Stimulated activated naive B cell treated with anti-CD40 and anti-IgM and Interleukin-4, amounts not matched to agents 10 μg/mL and 1 μg/mL and 100 μg/mL, for 72 hours (primary cell): ENCODE data around the gene SEC14L3.
"Not testable (repeated sequence)": the region's sequence is repeated elsewhere in the genome, so short reads cannot be mapped to it uniquely, and the experiment has no call there.

ENCODE experiments used
- ATAC-seq, 2 donors: fragments of 150-1000 bp; cut with Tn5 transposase; replicated peaks; 2 replicates each; pipeline ENCODE4 v1.10.0; 2021; ENCODE audit warnings: moderate library complexity in 1 of 2
- DNase-seq: peaks from one replicate; pipeline ENCODE4 v3.0.0; 2021
- H3K27ac Mint-ChIP-seq: one replicate; pipeline ENCODE4 v1.8.0; 2022; ENCODE audit warnings: mild to moderate bottlenecking, mixed read lengths
- H3K27me3 Mint-ChIP-seq, 2 donors: one replicate each; pipeline ENCODE4 v1.8.0; 2022; ENCODE audit warnings: mixed read lengths in 2 of 2
- H3K36me3 Mint-ChIP-seq, 2 donors: one replicate each; pipeline ENCODE4 v1.8.0; 2022; ENCODE audit warnings: mixed read lengths in 2 of 2, mild to moderate bottlenecking in 1 of 2
- H3K4me1 Mint-ChIP-seq, 2 donors: one replicate each; pipeline ENCODE4 v1.8.0; 2022; ENCODE audit warnings: mixed read lengths in 2 of 2, mild to moderate bottlenecking in 1 of 2
- H3K4me3 Mint-ChIP-seq, 2 donors: one replicate each; pipeline ENCODE4 v1.8.0; 2022; ENCODE audit warnings: mild to moderate bottlenecking in 2 of 2, mixed read lengths in 2 of 2, moderate library complexity in 1 of 2
- H3K9me3 Mint-ChIP-seq, 2 donors: one replicate each; pipeline ENCODE4 v1.8.0; 2022; ENCODE audit warnings: mixed read lengths in 2 of 2, mild to moderate bottlenecking in 1 of 2

SEC14L3 gene

DNA sequence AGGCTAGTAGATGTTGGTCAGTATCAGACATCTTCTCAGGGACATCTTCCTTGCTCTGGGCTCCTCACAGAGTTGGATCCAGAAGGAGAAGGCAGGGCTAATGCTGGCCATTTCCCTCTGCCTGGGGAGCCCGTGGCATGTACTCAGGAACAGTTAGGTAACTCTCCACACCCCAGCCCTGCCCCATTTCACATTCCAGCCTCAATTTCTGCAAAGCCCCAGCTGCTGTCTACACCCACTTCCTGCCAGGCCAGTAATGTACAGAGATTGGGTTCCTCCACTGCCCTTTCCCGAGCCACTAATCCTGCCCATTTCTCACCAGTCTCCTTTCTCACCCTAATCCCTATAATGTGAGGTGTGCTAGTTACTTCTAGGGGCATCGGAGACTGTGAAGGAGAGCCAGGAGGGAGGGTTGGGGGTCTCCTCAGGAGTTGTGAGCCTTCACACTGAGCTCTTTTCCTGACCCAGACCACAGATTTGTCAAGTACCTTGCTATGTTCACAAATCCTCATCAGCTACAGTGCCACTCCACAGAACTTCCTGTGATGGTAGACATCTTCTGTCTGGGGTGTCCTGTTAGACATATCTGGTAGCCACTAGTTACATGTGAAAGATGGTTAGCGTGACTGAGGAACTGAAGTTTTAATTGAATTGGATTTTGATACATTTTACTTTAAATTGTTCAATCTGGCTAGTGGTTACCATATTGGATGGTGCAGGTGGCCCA, 1.3 kb upstream of the SEC14L3 start:
- no peaks in the 10 kb centered on the region for H3K9me3 Mint-ChIP-seq
- no peak overlapping the region for H3K4me3 Mint-ChIP-seq
- no peaks in the 10 kb centered on the region for H3K4me1 Mint-ChIP-seq
- ATAC-seq: no peak
- H3K27ac Mint-ChIP-seq: no peak overlapping the region
- DNase-seq: no peak
- peaks cover 34 to 46% of the 10 kb centered on the region in 2 donors for H3K27me3 Mint-ChIP-seq
- H3K36me3 Mint-ChIP-seq: no peaks in the 10 kb centered on the region

DNA sequence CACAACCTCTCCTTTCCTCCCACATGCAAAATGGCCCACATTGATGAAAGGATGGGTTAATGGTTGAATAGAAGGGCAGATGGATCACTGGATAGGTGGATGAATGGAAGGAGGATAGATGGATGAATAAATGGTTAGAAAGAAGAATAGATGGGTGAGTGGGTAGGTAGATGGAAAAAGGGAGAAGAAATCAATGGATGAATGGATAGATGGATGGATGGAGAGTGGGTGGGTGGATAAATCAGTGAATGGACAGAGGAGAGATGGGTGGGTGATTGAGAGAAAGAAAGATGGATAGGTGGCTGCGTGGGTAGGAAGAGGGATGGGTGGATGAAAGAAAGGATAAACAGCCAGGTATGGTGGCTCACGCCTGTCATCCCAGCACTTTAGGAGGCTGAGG, 1.2 kb downstream of the SEC14L3 start:
- no peak overlapping the region for H3K27ac Mint-ChIP-seq
- no peak overlapping the region for H3K4me3 Mint-ChIP-seq
- DNase-seq (no peak), ATAC-seq (no peak)
- peaks cover 34 to 42% of the 10 kb centered on the region in 2 donors for H3K27me3 Mint-ChIP-seq
- no peaks in the 10 kb centered on the region for H3K4me1 Mint-ChIP-seq
- no peaks in the 10 kb centered on the region for H3K9me3 Mint-ChIP-seq
- no peaks in the 10 kb centered on the region for H3K36me3 Mint-ChIP-seq

DNA sequence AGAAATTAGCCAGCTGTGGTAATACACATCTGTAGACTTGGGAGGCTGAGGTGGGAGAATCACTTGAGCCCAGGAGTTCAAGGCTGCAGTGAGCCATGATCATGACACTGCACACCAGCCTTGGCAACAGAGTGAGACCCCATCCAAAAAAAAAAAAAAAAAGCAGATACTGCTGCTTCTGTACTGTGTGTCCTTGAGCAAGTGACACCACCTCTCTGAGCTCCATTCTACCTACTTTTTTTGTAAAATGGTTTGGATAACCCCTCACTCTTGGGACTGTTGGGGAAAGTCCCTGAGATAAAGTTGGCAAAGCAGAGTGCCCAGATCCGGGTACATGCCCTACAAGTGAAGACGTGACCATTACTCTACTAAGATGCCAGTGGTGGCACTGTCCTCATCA, 2.7 kb downstream of the SEC14L3 start:
- ATAC-seq (no peak), DNase-seq (no peak)
- H3K4me1 Mint-ChIP-seq: no peaks in the 10 kb centered on the region
- no peaks in the 10 kb centered on the region for H3K36me3 Mint-ChIP-seq
- peaks cover 42 to 47% of the 10 kb centered on the region in 2 donors for H3K27me3 Mint-ChIP-seq
- H3K27ac Mint-ChIP-seq: no peak overlapping the region
- H3K4me3 Mint-ChIP-seq: no peak overlapping the region
- peaks cover 6 to 7% of the 10 kb centered on the region in 2 donors for H3K9me3 Mint-ChIP-seq

DNA sequence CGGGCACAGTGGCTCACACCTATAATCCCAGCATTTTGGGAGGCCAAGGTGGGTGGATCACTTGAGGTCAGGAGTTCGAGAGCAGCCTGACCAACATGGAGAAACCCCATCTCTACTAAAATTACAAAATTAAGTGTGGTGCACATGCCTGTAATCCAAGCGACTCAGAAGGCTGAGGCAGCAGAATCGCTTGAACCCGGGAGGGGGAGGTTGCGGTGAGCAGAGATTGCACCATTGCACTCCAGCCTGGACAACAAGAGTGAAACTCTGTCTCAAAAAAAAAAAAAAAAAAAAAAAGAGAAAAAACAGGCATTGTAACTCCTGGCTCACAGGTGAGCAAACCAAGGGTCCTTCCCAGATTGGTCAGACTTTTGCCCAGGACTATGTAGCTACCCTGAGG, 11.3 kb downstream of the SEC14L3 start:
- H3K27ac Mint-ChIP-seq, H3K9me3 Mint-ChIP-seq, H3K4me3 Mint-ChIP-seq, H3K36me3 Mint-ChIP-seq, ATAC-seq, DNase-seq, H3K4me1 Mint-ChIP-seq: not testable (repeated sequence)
- peaks cover 35 to 51% of the 10 kb centered on the region in 2 donors for H3K27me3 Mint-ChIP-seq

DNA sequence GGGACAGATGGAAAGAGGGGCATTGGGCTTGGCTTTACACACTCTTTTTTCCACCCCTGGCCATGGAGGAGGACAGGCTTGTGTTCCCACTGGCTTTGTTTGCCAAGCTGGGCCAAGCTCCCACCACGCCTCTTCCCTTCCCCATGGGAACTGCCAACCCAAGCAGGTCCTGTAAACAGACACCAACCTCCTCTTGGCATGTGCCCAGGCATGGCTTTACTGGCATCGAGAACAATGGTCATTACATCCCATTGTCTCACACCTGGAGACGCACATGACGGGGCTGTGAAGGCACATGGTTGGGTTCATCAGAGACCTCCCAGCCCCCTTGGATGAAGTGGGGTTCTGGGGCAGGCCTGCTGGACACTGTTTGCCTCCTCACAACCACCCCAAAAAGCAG, 11.7 kb downstream of the SEC14L3 start:
- Mint-ChIP-seq H3K27ac (no peak overlapping the region), H3K27me3 (peaks cover 31 to 47% of the 10 kb centered on the region in 2 donors), H3K36me3 (no peaks in the 10 kb centered on the region)

DNA sequence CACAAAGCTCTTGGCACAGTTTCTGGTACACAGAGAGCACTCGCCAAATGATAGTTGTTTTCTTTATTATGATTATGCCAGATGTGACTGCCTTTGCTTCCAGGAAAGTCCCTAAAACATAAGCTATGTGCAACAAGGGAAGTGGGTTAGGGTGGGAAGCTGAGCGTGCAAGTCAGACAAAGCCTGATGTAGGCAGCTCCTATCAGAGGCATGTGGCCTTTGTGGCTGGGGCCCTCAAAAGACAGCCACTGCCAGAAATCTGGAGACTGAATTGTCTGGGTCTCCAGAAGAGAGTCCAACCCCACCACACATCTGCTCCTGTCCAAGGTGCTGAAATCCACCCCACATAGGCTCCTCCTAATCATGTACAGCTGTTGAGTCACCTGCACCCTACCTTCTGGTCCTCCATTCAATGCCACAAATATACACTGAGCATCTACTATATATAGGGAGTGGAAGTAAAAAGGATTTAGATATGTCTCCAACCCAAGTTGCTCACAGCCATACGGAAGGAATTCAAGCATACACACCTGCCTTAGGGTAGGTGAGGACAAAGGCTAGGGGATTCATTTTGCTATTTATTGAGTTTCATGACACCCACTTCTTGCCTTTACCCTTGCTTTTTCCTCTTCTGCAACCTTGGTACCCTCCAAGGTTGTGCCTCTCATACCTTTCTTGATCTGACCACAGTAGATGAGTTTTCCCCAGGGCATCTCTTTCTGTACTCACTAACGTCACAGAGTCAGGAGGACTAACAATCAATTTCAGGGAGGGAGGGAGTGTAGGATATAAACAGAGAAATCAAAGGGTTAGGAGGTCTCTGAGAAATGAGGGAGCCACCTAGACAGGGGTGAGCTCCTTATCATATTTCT, 12.4 kb downstream of the SEC14L3 start:
- Mint-ChIP-seq H3K27ac (no peak overlapping the region), H3K9me3 (no peaks in the 10 kb centered on the region), H3K36me3 (no peaks in the 10 kb centered on the region), H3K27me3 (peaks cover 24 to 42% of the 10 kb centered on the region in 2 donors), H3K4me3 (no peak overlapping the region), H3K4me1 (peaks cover 0 to 2% of the 10 kb centered on the region in 2 donors)
- ATAC-seq: peak; percentile 49 to 71
- no peak for DNase-seq

More for the DNA sequence above, 11.7 kb downstream of the SEC14L3 start:
- ATAC-seq (no peak), DNase-seq (no peak)
- H3K9me3 Mint-ChIP-seq: peaks cover 4 to 5% of the 10 kb centered on the region in 2 donors
- H3K4me1 Mint-ChIP-seq: peaks cover 0 to 2% of the 10 kb centered on the region in 2 donors
- no peak overlapping the region for H3K4me3 Mint-ChIP-seq

DNA sequence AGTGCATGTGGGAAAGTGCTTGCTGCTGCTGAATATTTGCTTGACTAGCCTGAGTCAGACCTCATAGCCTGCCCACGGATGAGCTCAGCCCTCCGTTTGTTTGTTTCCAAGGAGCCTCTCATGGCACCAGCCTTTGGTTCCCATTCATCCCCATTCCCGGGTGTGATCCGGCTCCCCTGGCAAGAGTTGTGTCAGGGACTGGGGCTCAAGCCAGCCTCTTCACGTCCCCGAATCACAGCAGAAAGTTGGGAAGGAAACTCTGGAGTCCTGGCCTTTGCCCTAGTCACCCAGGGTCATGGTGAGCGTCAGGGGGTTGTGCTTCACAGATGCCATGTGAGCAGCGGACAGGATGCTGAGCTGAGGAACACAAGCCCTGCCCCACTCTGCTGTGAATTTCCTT, 13.8 kb downstream of the SEC14L3 start:
- Mint-ChIP-seq H3K36me3 (no peaks in the 10 kb centered on the region), H3K4me1 (peaks cover 0 to 2% of the 10 kb centered on the region in 2 donors), H3K27me3 (peaks cover 28 to 42% of the 10 kb centered on the region in 2 donors), H3K4me3 (no peak overlapping the region), H3K9me3 (no peaks in the 10 kb centered on the region), H3K27ac (peak overlapping the region; percentile 20)
- no peak for DNase-seq
- ATAC-seq: no peak

- no peak for DNase-seq
- Mint-ChIP-seq H3K9me3 (no peaks in the 10 kb centered on the region), H3K36me3 (no peaks in the 10 kb centered on the region), H3K4me3 (no peak overlapping the region), H3K27me3 (peaks cover 41 to 52% of the 10 kb centered on the region in 2 donors), H3K27ac (no peak overlapping the region), H3K4me1 (no peaks in the 10 kb centered on the region)
- no peak for ATAC-seq
Measured at GRCh38 chr22:30455075-30455840, 16.6 kb downstream of the SEC14L3 start.

GRCh38 chr22:30453731-30454510, 17.9 kb downstream of the SEC14L3 start:
- ATAC-seq: peak; percentile 5 to 47
- DNase-seq: no peak
- Mint-ChIP-seq H3K36me3 (no peaks in the 10 kb centered on the region), H3K4me3 (no peak overlapping the region), H3K27ac (no peak overlapping the region), H3K9me3 (no peaks in the 10 kb centered on the region), H3K27me3 (peaks cover 42 to 46% of the 10 kb centered on the region in 2 donors), H3K4me1 (no peaks in the 10 kb centered on the region)

DNA sequence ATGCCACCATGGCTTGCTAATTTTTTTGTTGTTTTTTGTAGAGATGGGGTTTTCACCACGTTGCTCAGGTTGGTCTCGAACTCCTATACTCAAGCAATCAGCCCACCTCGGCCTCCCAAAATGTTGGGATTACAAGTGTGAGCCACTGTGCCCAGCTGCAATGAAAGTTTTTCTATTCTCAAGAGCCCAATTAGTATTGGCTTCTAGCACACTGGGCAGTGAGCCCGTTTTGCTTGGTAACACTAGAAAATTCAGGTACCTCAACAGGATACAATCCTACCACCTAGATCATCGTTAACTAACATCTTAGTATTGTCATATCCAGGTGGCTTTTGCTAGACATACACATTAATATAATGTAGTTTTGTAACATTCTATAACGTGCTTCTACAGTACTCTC, 19.0 kb downstream of the SEC14L3 start:
- no peaks in the 10 kb centered on the region for H3K9me3 Mint-ChIP-seq
- DNase-seq: no peak
- peaks cover 40 to 49% of the 10 kb centered on the region in 2 donors for H3K27me3 Mint-ChIP-seq
- no peak for ATAC-seq
- no peaks in the 10 kb centered on the region for H3K36me3 Mint-ChIP-seq
- no peak overlapping the region for H3K27ac Mint-ChIP-seq
- no peaks in the 10 kb centered on the region for H3K4me1 Mint-ChIP-seq
- H3K4me3 Mint-ChIP-seq: no peak overlapping the region

GRCh38 chr22:30451488-30451887, 20.3 kb downstream of the SEC14L3 start:
- not testable (repeated sequence) for H3K36me3 Mint-ChIP-seq, H3K9me3 Mint-ChIP-seq, H3K4me1 Mint-ChIP-seq, H3K4me3 Mint-ChIP-seq, H3K27ac Mint-ChIP-seq, ATAC-seq, DNase-seq
- peaks cover 38 to 49% of the 10 kb centered on the region in 2 donors for H3K27me3 Mint-ChIP-seq

DNA sequence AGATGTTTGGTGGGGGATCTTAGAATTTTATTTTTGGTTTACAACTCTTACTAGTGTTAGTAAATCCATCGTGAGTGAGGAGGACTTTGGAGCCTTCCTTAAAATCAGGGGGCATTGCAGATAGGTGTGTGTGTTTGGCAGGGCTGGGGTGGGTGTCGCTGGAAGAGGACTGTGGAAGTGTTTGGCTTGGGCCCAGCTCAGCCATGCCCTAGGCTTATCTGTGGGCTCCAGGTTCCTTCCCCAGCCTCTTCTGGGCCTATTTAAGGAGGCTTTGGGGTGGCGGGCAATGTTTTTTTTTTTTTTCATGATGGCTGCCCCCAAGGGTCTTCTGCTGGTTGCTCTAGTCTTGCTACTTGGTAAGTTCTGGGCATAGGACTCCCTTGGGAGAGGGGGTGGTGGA, 24.2 kb downstream of the SEC14L3 start:
- ATAC-seq (no peak), DNase-seq (no peak)
- Mint-ChIP-seq H3K27ac (no peak overlapping the region), H3K4me3 (no peak overlapping the region), H3K4me1 (peaks cover 3 to 11% of the 10 kb centered on the region in 2 donors), H3K9me3 (no peaks in the 10 kb centered on the region), H3K36me3 (peaks cover 0 to 2% of the 10 kb centered on the region in 2 donors), H3K27me3 (peaks cover 49 to 72% of the 10 kb centered on the region in 2 donors)

GRCh38 chr22:30445438-30446145, 26.2 kb downstream of the SEC14L3 start:
- H3K4me1 Mint-ChIP-seq: peaks cover 9 to 27% of the 10 kb centered on the region in 2 donors
- peaks cover 0 to 2% of the 10 kb centered on the region in 2 donors for H3K36me3 Mint-ChIP-seq
- DNase-seq (no peak), ATAC-seq (no peak)
- no peak overlapping the region for H3K27ac Mint-ChIP-seq
- no peak overlapping the region for H3K4me3 Mint-ChIP-seq
- no peaks in the 10 kb centered on the region for H3K9me3 Mint-ChIP-seq
- peaks cover 40 to 64% of the 10 kb centered on the region in 2 donors for H3K27me3 Mint-ChIP-seq
